Neural cell (in vitro differentiated cells): ENCODE results near the gene NYAP2. TPM values are rescaled to one million over a fixed set of nuclear protein-coding genes. Genes with fewer than 3 reads are reported as not detected.

Experiments used
- H2AFZ ChIP-seq: fragments of 200-600, 300-800 bp; sonication (generic), shearing (Covaris generic); 2 replicates; pipeline ENCODE4 v1.6.0; 2014; ENCODE audit warnings: low read depth, mild to moderate bottlenecking, antibody characterized with exemption, low read length, moderate library complexity
- H3F3A ChIP-seq: fragments of 200-600 bp; shearing (Covaris generic); 2 replicates; pipeline ENCODE4 v1.6.1; 2016; ENCODE audit warnings: mild to moderate bottlenecking, moderate library complexity, mixed read lengths, antibody characterized with exemption, low read length; ENCODE audit not compliant: insufficient read depth, poor library complexity, severe bottlenecking
- H3K27ac ChIP-seq: fragments of 200-600, 300-800 bp; sonication (generic), shearing (Covaris generic); 2 replicates; pipeline ENCODE4 v1.5.1; 2014; ENCODE audit warnings: mild to moderate bottlenecking, low read length, moderate library complexity
- H3K27me3 ChIP-seq: fragments of 300-800, 200-600 bp; sonication (generic), shearing (Covaris generic); 2 replicates; pipeline ENCODE4 v1.6.0; 2014; ENCODE audit warnings: mild to moderate bottlenecking, low read depth, low read length, moderate library complexity; ENCODE audit not compliant: insufficient read depth
- H3K36me3 ChIP-seq: fragments of 300-800, 200-600 bp; sonication (generic), shearing (Covaris generic); 2 replicates; pipeline ENCODE4 v1.5.1; 2014; ENCODE audit warnings: mild to moderate bottlenecking, antibody characterized with exemption, low read length, moderate library complexity; ENCODE audit not compliant: insufficient read depth
- H3K4me2 ChIP-seq: fragments of 300-800, 200-600 bp; sonication (generic), shearing (Covaris generic); 2 replicates; pipeline ENCODE4 v1.6.0; 2014; ENCODE audit warnings: mild to moderate bottlenecking, low read length
- H3K4me3 ChIP-seq: fragments of 300-800, 200-600 bp; sonication (generic), shearing (Covaris generic); 2 replicates; pipeline ENCODE4 v1.5.1; 2014; ENCODE audit warnings: mild to moderate bottlenecking, low read length, moderate library complexity
- H3K79me2 ChIP-seq: fragments of 200-600 bp; shearing (Covaris generic); replicated peaks from 2 replicates; pipeline ENCODE4 v1.6.0; 2014; ENCODE audit warnings: mild to moderate bottlenecking, low read length, moderate library complexity; ENCODE audit not compliant: insufficient read depth
- H3K9ac ChIP-seq: fragments of 300-800, 200-600 bp; sonication (generic), shearing (Covaris generic); 2 replicates; pipeline ENCODE4 v1.6.1; 2016; ENCODE audit warnings: mild to moderate bottlenecking, low read length, mixed read lengths
- H3K9me2 ChIP-seq: fragments of 200-600 bp; shearing (Covaris generic); 2 replicates; pipeline ENCODE4 v1.6.1; 2016; ENCODE audit warnings: mild to moderate bottlenecking, low read length, mixed read lengths; ENCODE audit not compliant: insufficient read depth
- H3K9me3 ChIP-seq: fragments of 200-600, 300-800 bp; sonication (generic), shearing (Covaris generic); 2 replicates; pipeline ENCODE4 v1.6.1; 2016; ENCODE audit warnings: mild to moderate bottlenecking, mixed run types, low read length, moderate library complexity, mixed read lengths
- H4K20me1 ChIP-seq: fragments of 200-600 bp; shearing (Covaris generic); 2 replicates; pipeline ENCODE4 v1.6.1; 2016; ENCODE audit warnings: mild to moderate bottlenecking, mixed run types; ENCODE audit not compliant: insufficient read depth
- EP300 ChIP-seq: fragments of 450-650 bp; conservative IDR thresholded peaks from 2 replicates; pipeline ENCODE4 v1.6.1; 2014; ENCODE audit warnings: antibody characterized with exemption, mild to moderate bottlenecking, moderate library complexity; ENCODE audit not compliant: poor library complexity, severe bottlenecking
- EZH2 ChIP-seq: fragments of 200-600, 300-800 bp; shearing (Covaris generic), sonication (generic); IDR thresholded peaks from 2 replicates; pipeline ENCODE4 v1.6.1; 2014; ENCODE audit warnings: antibody characterized with exemption, low read length, borderline replicate concordance, mild to moderate bottlenecking; ENCODE audit not compliant: insufficient read depth, poor library complexity, severe bottlenecking
- MXI1 ChIP-seq: fragments of 450-650 bp; conservative IDR thresholded peaks from 2 replicates; pipeline ENCODE4 v1.6.1; 2014; ENCODE audit warnings: antibody characterized with exemption, mild to moderate bottlenecking; ENCODE audit not compliant: poor library complexity, severe bottlenecking
- POLR2AphosphoS5 ChIP-seq: IDR thresholded peaks from 2 replicates; pipeline ENCODE4 v1.6.1; 2012
- RAD21 ChIP-seq: fragments of 450-650 bp; conservative IDR thresholded peaks from 2 replicates; pipeline ENCODE4 v1.6.1; 2014; ENCODE audit warnings: antibody characterized with exemption, mild to moderate bottlenecking, moderate library complexity
- SMC3 ChIP-seq: fragments of 450-650 bp; conservative IDR thresholded peaks from 2 replicates; pipeline ENCODE4 v1.6.1; 2014; ENCODE audit warnings: antibody characterized with exemption, mild to moderate bottlenecking, moderate library complexity; ENCODE audit not compliant: poor library complexity
- TAF1 ChIP-seq: IDR thresholded peaks from 2 replicates; pipeline ENCODE4 v1.6.1; 2012; ENCODE audit warnings: low read depth
- polyA plus RNA-seq: library from polyadenylated mRNA; depleted of rRNA; stranded (reverse); fragments of >200 nt; gene quantifications from 2 replicates; pipeline ENCODE4 v1.2.3, GENCODE V29; 2014
- TF ChIP-seq, protein P1 (sequence below): fragments of 450-650 bp; IDR thresholded peaks from 2 replicates; pipeline ENCODE4 v1.5.1; 2014; ENCODE audit warnings: antibody characterized with exemption, mild to moderate bottlenecking, moderate library complexity; ENCODE audit not compliant: poor library complexity, severe bottlenecking
- TF ChIP-seq, protein P2 (sequence below): IDR thresholded peaks from 2 replicates; pipeline ENCODE4 v1.6.1; 2012; ENCODE audit warnings: borderline replicate concordance

The NYAP2 gene
- polyA plus RNA-seq, 1 donor from 2014 or later = 0.98 TPM

DNA sequence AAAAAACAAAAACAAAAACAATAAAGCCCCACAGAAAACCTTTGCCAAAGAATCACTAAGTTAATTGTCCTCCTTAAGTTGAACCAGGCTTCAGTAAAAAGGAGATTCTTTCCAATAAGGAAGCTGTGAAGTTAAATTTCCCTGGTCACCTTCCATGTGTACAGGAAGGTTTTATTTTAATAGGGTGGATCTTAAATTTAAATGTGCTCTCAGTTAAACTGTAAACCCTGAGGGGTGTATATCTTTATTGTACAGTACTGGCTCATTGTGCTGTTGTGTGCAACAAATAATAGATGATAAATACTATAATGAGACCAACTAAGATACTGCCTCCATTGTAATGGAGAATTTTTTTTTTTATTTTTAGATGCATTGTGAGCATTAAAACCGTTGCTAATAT lies 97.1 kb downstream of the NYAP2 start:
- Histone ChIP-seq H3K36me3 (no peaks in the 10 kb centered on the region), H3K27me3 (no peaks in the 10 kb centered on the region), H3K9ac (no peak overlapping the region), H3K9me2 (no peaks in the 10 kb centered on the region), H3K27ac (no peak overlapping the region), H3K4me2 (no peak overlapping the region), H3K9me3 (no peaks in the 10 kb centered on the region), H3K79me2 (no peaks in the 10 kb centered on the region), H4K20me1 (no peaks in the 10 kb centered on the region), H2AFZ (no peak overlapping the region), H3K4me3 (no peak overlapping the region), H3F3A (no peaks in the 10 kb centered on the region)
- TF ChIP-seq, protein P1, sequence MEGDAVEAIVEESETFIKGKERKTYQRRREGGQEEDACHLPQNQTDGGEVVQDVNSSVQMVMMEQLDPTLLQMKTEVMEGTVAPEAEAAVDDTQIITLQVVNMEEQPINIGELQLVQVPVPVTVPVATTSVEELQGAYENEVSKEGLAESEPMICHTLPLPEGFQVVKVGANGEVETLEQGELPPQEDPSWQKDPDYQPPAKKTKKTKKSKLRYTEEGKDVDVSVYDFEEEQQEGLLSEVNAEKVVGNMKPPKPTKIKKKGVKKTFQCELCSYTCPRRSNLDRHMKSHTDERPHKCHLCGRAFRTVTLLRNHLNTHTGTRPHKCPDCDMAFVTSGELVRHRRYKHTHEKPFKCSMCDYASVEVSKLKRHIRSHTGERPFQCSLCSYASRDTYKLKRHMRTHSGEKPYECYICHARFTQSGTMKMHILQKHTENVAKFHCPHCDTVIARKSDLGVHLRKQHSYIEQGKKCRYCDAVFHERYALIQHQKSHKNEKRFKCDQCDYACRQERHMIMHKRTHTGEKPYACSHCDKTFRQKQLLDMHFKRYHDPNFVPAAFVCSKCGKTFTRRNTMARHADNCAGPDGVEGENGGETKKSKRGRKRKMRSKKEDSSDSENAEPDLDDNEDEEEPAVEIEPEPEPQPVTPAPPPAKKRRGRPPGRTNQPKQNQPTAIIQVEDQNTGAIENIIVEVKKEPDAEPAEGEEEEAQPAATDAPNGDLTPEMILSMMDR = no peak
- no peak for TF ChIP-seq EP300
- no peak for TF ChIP-seq MXI1
- TF ChIP-seq, protein P2, sequence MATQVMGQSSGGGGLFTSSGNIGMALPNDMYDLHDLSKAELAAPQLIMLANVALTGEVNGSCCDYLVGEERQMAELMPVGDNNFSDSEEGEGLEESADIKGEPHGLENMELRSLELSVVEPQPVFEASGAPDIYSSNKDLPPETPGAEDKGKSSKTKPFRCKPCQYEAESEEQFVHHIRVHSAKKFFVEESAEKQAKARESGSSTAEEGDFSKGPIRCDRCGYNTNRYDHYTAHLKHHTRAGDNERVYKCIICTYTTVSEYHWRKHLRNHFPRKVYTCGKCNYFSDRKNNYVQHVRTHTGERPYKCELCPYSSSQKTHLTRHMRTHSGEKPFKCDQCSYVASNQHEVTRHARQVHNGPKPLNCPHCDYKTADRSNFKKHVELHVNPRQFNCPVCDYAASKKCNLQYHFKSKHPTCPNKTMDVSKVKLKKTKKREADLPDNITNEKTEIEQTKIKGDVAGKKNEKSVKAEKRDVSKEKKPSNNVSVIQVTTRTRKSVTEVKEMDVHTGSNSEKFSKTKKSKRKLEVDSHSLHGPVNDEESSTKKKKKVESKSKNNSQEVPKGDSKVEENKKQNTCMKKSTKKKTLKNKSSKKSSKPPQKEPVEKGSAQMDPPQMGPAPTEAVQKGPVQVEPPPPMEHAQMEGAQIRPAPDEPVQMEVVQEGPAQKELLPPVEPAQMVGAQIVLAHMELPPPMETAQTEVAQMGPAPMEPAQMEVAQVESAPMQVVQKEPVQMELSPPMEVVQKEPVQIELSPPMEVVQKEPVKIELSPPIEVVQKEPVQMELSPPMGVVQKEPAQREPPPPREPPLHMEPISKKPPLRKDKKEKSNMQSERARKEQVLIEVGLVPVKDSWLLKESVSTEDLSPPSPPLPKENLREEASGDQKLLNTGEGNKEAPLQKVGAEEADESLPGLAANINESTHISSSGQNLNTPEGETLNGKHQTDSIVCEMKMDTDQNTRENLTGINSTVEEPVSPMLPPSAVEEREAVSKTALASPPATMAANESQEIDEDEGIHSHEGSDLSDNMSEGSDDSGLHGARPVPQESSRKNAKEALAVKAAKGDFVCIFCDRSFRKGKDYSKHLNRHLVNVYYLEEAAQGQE = no peak
- TF ChIP-seq RAD21 = no peak
- no peak for TF ChIP-seq POLR2AphosphoS5
- no peak for TF ChIP-seq TAF1
- no peak for TF ChIP-seq SMC3
- TF ChIP-seq EZH2 = no peak

- Histone ChIP-seq H3K79me2 (no peaks in the 10 kb centered on the region), H3K4me2 (no peak overlapping the region), H4K20me1 (no peaks in the 10 kb centered on the region), H3K4me3 (no peak overlapping the region), H2AFZ (no peak overlapping the region), H3K9ac (no peak overlapping the region), H3K9me3 (no peaks in the 10 kb centered on the region), H3K27me3 (no peaks in the 10 kb centered on the region), H3K36me3 (no peaks in the 10 kb centered on the region), H3K27ac (no peak overlapping the region), H3K9me2 (no peaks in the 10 kb centered on the region), H3F3A (no peaks in the 10 kb centered on the region)
- TF ChIP-seq, protein P1 = no peak
- TF ChIP-seq POLR2AphosphoS5 (no peak), EP300 (no peak), MXI1 (no peak)
Measured at GRCh38 chr2:225497166-225497565, 97.7 kb downstream of the NYAP2 start.
